Omental fat pad (tissue), 4 donors: ENCODE measurements around the gene HCAR2. TPM values are rescaled to one million over a fixed set of nuclear protein-coding genes. Genes with fewer than 3 reads are reported as not detected.

ENCODE experiments used
- ATAC-seq: fragments of 150-250 bp; one replicate; pipeline ENCODE4 v1.9.1; 2016; ENCODE audit warnings: mild to moderate bottlenecking, moderate library complexity; ENCODE audit not compliant: low FRiP score
- DNase-seq: peaks from one replicate; pipeline ENCODE4 v3.0.0-alpha.2; 2019; ENCODE audit warnings: low spot score
- CTCF ChIP-seq, 3 donors: fragments of 450-650 bp; IDR thresholded peaks; one replicate each; pipeline ENCODE4 v1.5.1; 2016 to 2017; ENCODE audit warnings: antibody characterized with exemption in 3 of 3, mild to moderate bottlenecking in 3 of 3, moderate library complexity in 2 of 3
- total RNA-seq, 4 donors: library from RNA; depleted of rRNA; stranded (reverse); fragments of >200 nt; gene quantifications; one replicate each; pipeline ENCODE4 v1.1.0, GENCODE V29; 2016

Gene HCAR2
- total RNA-seq, 4 donors from 2014 or later, result 5.5 to 68.7 (median 19.2) TPM

GRCh38 chr12:122740351-122740750, 37.2 kb upstream of the HCAR2 start:
- no peak for TF ChIP-seq CTCF (IDR thresholded peaks at IDR 0.05)
- ATAC-seq (no peak), DNase-seq (no peak)

DNA sequence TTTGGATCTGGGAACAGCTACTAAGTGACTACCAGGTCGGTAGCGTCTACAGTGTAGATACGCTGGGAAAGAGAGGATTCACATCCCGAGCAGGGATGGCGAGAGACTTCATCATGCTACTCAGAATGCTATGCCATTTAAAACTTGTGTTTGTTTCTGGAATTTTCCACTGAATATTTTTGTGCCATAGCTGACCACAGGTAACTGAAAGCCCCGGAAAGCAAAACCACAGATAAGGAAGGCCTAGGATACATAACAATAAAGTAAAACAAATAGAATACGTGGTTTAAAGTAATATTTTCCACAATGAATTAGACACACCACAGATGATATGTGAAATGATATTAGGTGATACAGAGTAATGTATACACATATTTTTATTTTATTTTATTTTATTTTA, 35.4 kb upstream of the HCAR2 start:
- no peak for TF ChIP-seq CTCF (IDR thresholded peaks at IDR 0.05)
- ATAC-seq (no peak), DNase-seq (no peak)

GRCh38 chr12:122732611-122733010, 29.5 kb upstream of the HCAR2 start:
- DNase-seq (no peak), ATAC-seq (no peak)
- TF ChIP-seq CTCF (IDR thresholded peaks at IDR 0.05), result no peak

GRCh38 chr12:122732170-122732569, 29.0 kb upstream of the HCAR2 start:
- ATAC-seq, result no peak
- DNase-seq, result no peak
- no peak for TF ChIP-seq CTCF (IDR thresholded peaks at IDR 0.05)

DNA sequence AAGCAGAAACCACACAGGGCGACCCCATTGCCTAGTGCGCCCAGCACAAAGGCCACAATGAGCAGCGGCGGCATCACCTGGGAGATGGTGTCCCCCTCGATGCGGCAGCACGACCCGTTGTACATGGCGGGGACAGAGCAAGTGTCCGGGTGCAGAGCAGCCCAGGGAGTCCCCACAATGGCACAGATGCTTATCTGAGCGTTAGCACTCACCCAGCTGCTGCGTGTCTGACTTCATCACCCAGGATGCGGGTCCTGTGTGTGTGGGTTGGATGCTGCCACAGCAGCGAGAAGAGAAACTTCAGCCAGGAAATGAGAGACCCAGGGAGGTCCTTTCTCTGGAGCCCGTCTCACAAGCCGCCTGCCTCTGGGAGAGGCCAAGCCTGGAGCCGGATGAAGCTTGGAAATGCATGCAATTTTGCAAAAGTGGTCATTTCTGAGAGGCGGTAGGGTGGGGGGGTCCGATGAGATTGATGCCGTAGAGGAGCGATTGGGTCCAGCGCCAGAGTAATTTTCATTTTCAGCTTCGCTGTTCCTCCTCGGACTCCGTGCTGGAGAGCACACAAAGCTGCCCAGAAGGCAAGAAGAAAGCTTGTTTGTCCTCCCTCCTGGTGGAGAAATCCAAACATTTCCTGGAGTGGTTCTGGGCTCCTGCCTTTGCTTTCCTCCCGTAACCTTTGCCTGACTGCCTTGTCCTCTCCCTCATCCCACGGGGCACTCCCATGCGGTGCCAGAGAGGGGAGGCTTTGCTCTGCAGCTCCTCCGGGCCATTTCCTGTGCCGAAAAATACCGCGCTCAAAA, 27.3 kb upstream of the HCAR2 start, which contains the start of gene HCAR1:
HCAR1 (minus strand) TSS at position 630 of the 800 bp plus-strand sequence; CDS start at position 125, 505 bp downstream.
- DNase-seq (no peak), ATAC-seq (peak; percentile 81)
- TF ChIP-seq CTCF (IDR thresholded peaks at IDR 0.05), result no peak

GRCh38 chr12:122729583-122730214, 26.5 kb upstream of the HCAR2 start:
- DNase-seq (no peak), ATAC-seq (no peak)
- no peak for TF ChIP-seq CTCF (IDR thresholded peaks at IDR 0.05)
